ENCODE data around the gene ADGB.
"Not testable (repeated sequence)": the region's sequence is repeated elsewhere in the genome, so short reads cannot be mapped to it uniquely, and the experiment has no call there.

ADGB gene

GRCh38 chr6:146787876-146788508 is 189.2 kb downstream of the ADGB start:
- Mint-ChIP-seq H3K27ac (peak overlapping the region; percentile 0), H3K4me1 (peaks cover 22% of the 10 kb centered on the region), H3K4me3 (no peak overlapping the region), H3K9me3 (peaks cover 12% of the 10 kb centered on the region), H3K36me3 (ENCODE audit: low read depth) (no peaks in the 10 kb centered on the region), H3K27me3 (ENCODE audit: low read depth, poor library complexity) (peaks cover 2% of the 10 kb centered on the region)
- DNase-seq, result no peak
- TF ChIP-seq CTCF (IDR thresholded peaks at IDR 0.05), result no peak

- H3K27ac Mint-ChIP-seq, result no peak overlapping the region
- no peak overlapping the region for H3K4me3 Mint-ChIP-seq
- DNase-seq, result no peak
- peaks cover 2% of the 10 kb centered on the region for H3K27me3 Mint-ChIP-seq (ENCODE audit: low read depth, poor library complexity)
- H3K4me1 Mint-ChIP-seq, result peaks cover 13% of the 10 kb centered on the region
- peaks cover 25% of the 10 kb centered on the region for H3K9me3 Mint-ChIP-seq
- H3K36me3 Mint-ChIP-seq (ENCODE audit: low read depth), result no peaks in the 10 kb centered on the region
- no peak for TF ChIP-seq CTCF (IDR thresholded peaks at IDR 0.05)
Observed at GRCh38 chr6:146790561-146791091, 191.9 kb downstream of the ADGB start.

- H3K9me3 Mint-ChIP-seq, result peaks cover 38% of the 10 kb centered on the region
- no peak for DNase-seq
- TF ChIP-seq CTCF (IDR thresholded peaks at IDR 0.05), result no peak
- no peaks in the 10 kb centered on the region for H3K36me3 Mint-ChIP-seq (ENCODE audit: low read depth)
- peaks cover 2% of the 10 kb centered on the region for H3K27me3 Mint-ChIP-seq (ENCODE audit: low read depth, poor library complexity)
- H3K27ac Mint-ChIP-seq, result no peak overlapping the region
- peaks cover 13% of the 10 kb centered on the region for H3K4me1 Mint-ChIP-seq
- H3K4me3 Mint-ChIP-seq, result no peak overlapping the region
Observed at GRCh38 chr6:146791930-146792329, 193.2 kb downstream of the ADGB start.

DNA sequence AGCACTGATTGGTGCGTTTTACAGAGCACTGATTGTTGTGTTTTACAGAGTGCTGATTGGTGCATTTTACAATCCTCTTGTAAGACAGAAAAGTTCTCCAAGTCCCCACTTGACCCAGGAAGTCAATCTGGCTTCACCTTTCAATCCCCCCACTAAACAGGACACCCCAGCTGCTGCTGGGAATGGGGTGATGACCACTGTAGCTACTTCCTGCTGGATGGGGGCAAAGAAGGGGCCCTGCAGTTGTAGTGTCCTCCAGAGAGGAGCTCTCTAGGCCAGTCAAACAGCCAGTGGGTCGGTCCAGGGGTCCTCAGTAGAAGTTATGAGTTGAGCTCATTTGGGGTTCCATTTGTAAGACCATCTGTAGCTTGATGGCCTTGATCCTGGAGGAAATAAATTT is 194.4 kb downstream of the ADGB start:
- H3K27ac Mint-ChIP-seq; H3K36me3 Mint-ChIP-seq (ENCODE audit: low read depth); H3K4me1 Mint-ChIP-seq: not testable (repeated sequence)

DNA sequence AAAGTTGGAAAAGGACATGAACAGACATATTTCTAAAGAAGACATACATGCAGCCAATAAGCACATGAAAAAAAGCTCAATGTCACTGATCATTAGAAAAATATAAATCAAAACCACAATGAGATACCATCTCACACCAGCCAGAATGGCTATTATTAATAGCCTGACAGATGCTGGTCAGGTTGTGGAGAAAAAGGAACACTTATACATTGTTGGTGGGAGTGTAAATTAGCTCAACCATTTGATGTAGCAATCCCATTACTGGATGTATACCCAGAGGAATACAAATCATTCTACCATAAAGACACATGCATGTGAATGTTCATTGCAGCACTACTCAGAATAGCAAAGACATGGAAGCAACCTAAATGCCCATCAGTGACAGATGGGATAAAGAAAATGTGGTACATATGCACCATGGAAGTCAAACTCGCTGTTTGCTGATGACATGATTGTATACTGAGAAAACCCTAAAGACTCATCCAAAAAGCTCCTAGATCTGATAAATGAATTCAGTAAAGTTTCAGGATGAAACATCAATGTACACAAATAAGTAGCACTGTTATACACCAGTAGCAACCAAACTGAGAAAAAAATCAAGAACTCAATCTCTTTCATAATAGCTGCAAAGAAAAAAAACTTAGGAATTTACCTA is 196.8 kb downstream of the ADGB start:
- H3K36me3 Mint-ChIP-seq (ENCODE audit: low read depth), result no peaks in the 10 kb centered on the region
- no peak overlapping the region for H3K27ac Mint-ChIP-seq
- no peak for DNase-seq
- peaks cover 41% of the 10 kb centered on the region for H3K9me3 Mint-ChIP-seq
- peaks cover 2% of the 10 kb centered on the region for H3K27me3 Mint-ChIP-seq (ENCODE audit: low read depth, poor library complexity)
- TF ChIP-seq CTCF (IDR thresholded peaks at IDR 0.05), result no peak
- H3K4me3 Mint-ChIP-seq, result no peak overlapping the region
- no peaks in the 10 kb centered on the region for H3K4me1 Mint-ChIP-seq

More for the DNA sequence above, 194.4 kb downstream of the ADGB start:
- not testable (repeated sequence) for H3K27me3 Mint-ChIP-seq (ENCODE audit: low read depth, poor library complexity); H3K4me3 Mint-ChIP-seq; DNase-seq
- peaks cover 41% of the 10 kb centered on the region for H3K9me3 Mint-ChIP-seq

DNA sequence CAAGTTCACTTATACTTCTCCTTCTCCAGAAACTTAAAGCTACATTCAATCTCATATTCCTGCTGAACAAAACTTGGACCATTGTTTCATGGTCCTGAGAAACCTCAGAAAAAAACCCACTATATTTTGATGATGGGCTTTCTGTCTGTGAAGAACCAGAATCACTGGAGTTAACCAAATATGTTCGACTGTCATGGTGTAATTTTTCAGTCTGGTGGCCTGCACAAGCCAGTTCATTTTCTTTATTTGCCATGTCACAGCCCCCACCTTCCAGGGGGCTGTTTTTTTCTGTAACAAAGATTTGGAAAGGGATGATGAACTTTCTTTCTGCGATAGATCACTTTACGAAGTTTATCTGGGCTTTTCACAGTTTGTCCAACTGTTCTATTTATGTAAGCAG is 204.4 kb downstream of the ADGB start:
- not testable (repeated sequence) for H3K36me3 Mint-ChIP-seq (ENCODE audit: low read depth); H3K4me3 Mint-ChIP-seq; DNase-seq; H3K27me3 Mint-ChIP-seq (ENCODE audit: low read depth, poor library complexity); H3K4me1 Mint-ChIP-seq; H3K9me3 Mint-ChIP-seq; H3K27ac Mint-ChIP-seq

DNA sequence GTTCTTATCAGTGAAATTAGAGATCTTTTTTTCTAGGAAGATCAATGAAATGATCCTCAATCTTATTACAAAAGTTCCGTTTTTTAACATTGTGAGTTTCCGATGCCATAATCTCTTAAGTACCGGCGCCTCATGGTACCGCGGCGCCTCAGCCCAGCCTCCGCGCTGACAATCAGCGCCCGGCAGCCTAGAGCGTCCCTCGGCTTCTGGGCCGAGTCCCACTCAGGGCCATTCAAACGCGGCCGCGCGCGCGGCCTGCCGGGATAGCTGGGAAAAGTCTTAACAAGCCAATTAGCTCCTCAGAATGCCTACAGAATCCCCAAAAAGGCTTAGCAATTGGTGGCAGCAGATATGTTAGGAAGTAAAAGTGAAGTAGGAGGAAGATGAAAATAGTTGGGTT is 204.8 kb downstream of the ADGB start:
- no peaks in the 10 kb centered on the region for H3K9me3 Mint-ChIP-seq
- no peaks in the 10 kb centered on the region for H3K27me3 Mint-ChIP-seq (ENCODE audit: low read depth, poor library complexity)
- no peak for DNase-seq
- H3K4me3 Mint-ChIP-seq, result no peak overlapping the region
- H3K36me3 Mint-ChIP-seq (ENCODE audit: low read depth), result no peaks in the 10 kb centered on the region
- no peak overlapping the region for H3K27ac Mint-ChIP-seq
- no peaks in the 10 kb centered on the region for H3K4me1 Mint-ChIP-seq
- no peak for TF ChIP-seq CTCF (IDR thresholded peaks at IDR 0.05)

Data from nephron progenitor cell (in vitro differentiated cells).